Measurements from ENCODE around the gene VAV3. TPM values are rescaled to one million over a fixed set of nuclear protein-coding genes. Genes with fewer than 3 reads are reported as not detected.

The VAV3 gene
- total RNA-seq, 1 experiment from 2014 or later = not detected

DNA sequence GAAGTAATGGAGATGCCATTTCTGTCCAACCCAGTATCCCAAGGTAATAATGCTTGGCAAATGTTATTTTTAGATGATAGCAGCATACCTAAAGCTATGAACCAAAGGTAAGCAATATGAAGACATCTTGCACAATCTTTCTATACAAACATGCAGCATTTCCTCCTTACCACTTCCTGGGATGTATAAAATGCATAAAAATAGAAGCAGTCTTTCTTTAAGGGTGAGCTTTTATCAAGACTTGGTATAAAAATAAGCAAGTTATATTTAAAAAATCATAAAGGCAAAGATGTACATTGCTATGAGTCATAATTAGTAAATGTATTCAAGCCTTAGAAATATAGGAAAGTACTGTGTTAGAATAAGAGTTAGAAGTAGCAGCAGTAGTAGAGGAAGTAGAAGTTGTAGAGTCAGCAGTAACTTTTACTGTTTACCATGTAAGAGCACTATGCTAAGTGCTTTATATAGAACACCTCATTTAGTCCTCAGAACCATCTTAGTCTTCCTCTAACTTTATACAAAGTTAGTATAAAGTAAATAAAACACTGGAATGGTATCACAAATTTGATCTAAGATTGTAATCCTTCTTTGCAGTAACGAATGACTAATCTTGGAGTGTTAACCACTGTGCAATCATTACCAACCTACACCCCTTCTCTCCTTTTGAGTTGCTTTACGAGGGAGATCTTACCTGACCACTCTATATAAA is 371.3 kb downstream of the VAV3 start:
- POLR2A ChIA-PET = no interaction called here

DNA sequence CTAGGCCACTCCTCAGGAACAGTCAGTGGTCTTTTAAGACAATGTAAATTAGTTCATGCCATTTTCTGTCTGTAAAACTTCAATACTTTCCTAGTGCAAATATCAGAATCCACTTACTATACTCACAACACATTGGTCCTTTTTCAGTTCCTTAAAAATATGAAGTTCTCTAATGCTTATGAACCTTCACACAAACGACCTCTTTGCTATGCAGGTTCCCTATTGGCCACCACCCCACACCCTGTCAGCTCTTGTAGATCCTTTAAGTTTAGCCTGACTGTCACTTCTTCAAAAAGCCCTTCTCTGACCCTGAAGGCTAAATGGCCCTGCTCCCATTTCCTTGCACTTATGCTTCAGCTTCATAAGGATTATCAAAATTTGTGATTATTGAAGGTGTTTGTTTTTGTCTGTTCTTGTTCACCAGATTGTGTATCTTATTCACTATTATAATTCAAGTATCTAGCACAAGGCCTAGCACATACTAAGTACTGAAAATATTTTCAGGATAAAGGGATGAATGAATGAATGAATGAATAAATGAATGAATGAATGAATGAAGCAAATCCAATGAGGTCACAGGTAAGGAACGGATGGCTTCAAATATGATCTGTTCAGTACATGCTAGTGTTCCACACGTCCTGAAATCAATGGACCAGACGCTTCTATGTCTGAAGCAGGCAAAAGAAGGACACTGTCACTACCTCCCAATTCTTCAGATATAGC is 373.9 kb downstream of the VAV3 start:
- DNase-seq (ENCODE audit: low read depth, low spot score) (no peak), ATAC-seq (no peak)
- BruUV-seq (replicated peaks) = no TSS peak
- no peak overlapping the region for H3K4me2 ChIP-seq (ENCODE audit: low read length)
- intact Hi-C loops (cut with micrococcal nuclease) = no loop called here
- ChIA-PET RAD21 (ENCODE audit: low non-redundant PET in 1 of 2, low total read pairs in 2 of 2, uncharacterized antibody in 2 of 2, unreplicated experiment in 2 of 2) (no interaction called here), POLR2A (no interaction called here), CTCF (no interaction called here)
- H3K9ac ChIP-seq (ENCODE audit: low read length) = no peak overlapping the region
- no peaks in the 10 kb centered on the region for H4K20me1 ChIP-seq (ENCODE audit: insufficient read depth)
- no peaks in the 10 kb centered on the region for H3K9me2 ChIP-seq (ENCODE audit: insufficient read depth)
- H3K79me2 ChIP-seq (ENCODE audit: insufficient read depth, low read length) = no peaks in the 10 kb centered on the region
- no peaks in the 10 kb centered on the region for H3K36me3 ChIP-seq (ENCODE audit: control insufficient read depth in 1 of 2, insufficient read depth in 2 of 2, low read length in 2 of 2)
- H3K27me3 ChIP-seq (ENCODE audit: insufficient read depth, low read length) = no peaks in the 10 kb centered on the region
- no peaks in the 10 kb centered on the region for H3K4me1 ChIP-seq (ENCODE audit: control insufficient read depth in 1 of 2, insufficient read depth in 2 of 2, low read length in 2 of 2)
- no peak overlapping the region for H3K27ac ChIP-seq (ENCODE audit: low read depth, low read length)
- H3K9me3 ChIP-seq (ENCODE audit: control insufficient read depth in 1 of 2, insufficient read depth in 1 of 2, low read depth in 1 of 2, low read length in 2 of 2) = peaks cover 0 to 23% of the 10 kb centered on the region in 2 experiments; a peak in 1 of 4 replicates
- H3K4me3 ChIP-seq (replicated peaks in 1 of 2; ENCODE audit: low read depth in 1 of 2, low read length in 2 of 2) = no peak overlapping the region
- no peak overlapping the region for H2AFZ ChIP-seq (ENCODE audit: low read depth, low read length, poor library complexity, severe bottlenecking)
- TF ChIP-seq, protein P1, sequence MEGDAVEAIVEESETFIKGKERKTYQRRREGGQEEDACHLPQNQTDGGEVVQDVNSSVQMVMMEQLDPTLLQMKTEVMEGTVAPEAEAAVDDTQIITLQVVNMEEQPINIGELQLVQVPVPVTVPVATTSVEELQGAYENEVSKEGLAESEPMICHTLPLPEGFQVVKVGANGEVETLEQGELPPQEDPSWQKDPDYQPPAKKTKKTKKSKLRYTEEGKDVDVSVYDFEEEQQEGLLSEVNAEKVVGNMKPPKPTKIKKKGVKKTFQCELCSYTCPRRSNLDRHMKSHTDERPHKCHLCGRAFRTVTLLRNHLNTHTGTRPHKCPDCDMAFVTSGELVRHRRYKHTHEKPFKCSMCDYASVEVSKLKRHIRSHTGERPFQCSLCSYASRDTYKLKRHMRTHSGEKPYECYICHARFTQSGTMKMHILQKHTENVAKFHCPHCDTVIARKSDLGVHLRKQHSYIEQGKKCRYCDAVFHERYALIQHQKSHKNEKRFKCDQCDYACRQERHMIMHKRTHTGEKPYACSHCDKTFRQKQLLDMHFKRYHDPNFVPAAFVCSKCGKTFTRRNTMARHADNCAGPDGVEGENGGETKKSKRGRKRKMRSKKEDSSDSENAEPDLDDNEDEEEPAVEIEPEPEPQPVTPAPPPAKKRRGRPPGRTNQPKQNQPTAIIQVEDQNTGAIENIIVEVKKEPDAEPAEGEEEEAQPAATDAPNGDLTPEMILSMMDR (IDR thresholded peaks at IDR 0.05 in 2 of 3, conservative IDR thresholded peaks at IDR 0.05 in 1 of 3; ENCODE audit: borderline replicate concordance in 1 of 3, insufficient read depth in 1 of 3, low read depth in 2 of 3, low read length in 2 of 3) = no peak
- TF ChIP-seq EZH2 (IDR thresholded peaks at IDR 0.05) (no peak), ELF1 (IDR thresholded peaks at IDR 0.05; ENCODE audit: borderline replicate concordance, low read depth) (no peak), SP1 (IDR thresholded peaks at IDR 0.05; ENCODE audit: low read depth) (no peak), YY1 (IDR thresholded peaks at IDR 0.05; ENCODE audit: extremely low read depth, insufficient replicate concordance, low read depth, low read length) (no peak), CBX3 (IDR thresholded peaks at IDR 0.05; ENCODE audit: low read depth) (no peak), EGR1 (IDR thresholded peaks at IDR 0.05; ENCODE audit: low read depth) (no peak), POLR2AphosphoS5 (IDR thresholded peaks at IDR 0.05; ENCODE audit: low read depth, low read length) (no peak), TCF7L2 (IDR thresholded peaks at IDR 0.05; ENCODE audit: borderline replicate concordance, extremely low read depth, insufficient read depth, insufficient read length) (no peak), ZFX (IDR thresholded peaks at IDR 0.05) (no peak), CEBPB (IDR thresholded peaks at IDR 0.05; ENCODE audit: low read depth) (no peak)
- TF ChIP-seq, protein P2, sequence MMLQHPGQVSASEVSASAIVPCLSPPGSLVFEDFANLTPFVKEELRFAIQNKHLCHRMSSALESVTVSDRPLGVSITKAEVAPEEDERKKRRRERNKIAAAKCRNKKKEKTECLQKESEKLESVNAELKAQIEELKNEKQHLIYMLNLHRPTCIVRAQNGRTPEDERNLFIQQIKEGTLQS (IDR thresholded peaks at IDR 0.05) = no peak
- TF ChIP-seq, protein P3, sequence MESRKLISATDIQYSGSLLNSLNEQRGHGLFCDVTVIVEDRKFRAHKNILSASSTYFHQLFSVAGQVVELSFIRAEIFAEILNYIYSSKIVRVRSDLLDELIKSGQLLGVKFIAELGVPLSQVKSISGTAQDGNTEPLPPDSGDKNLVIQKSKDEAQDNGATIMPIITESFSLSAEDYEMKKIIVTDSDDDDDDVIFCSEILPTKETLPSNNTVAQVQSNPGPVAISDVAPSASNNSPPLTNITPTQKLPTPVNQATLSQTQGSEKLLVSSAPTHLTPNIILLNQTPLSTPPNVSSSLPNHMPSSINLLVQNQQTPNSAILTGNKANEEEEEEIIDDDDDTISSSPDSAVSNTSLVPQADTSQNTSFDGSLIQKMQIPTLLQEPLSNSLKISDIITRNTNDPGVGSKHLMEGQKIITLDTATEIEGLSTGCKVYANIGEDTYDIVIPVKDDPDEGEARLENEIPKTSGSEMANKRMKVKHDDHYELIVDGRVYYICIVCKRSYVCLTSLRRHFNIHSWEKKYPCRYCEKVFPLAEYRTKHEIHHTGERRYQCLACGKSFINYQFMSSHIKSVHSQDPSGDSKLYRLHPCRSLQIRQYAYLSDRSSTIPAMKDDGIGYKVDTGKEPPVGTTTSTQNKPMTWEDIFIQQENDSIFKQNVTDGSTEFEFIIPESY (IDR thresholded peaks at IDR 0.05; ENCODE audit: extremely low read depth, insufficient replicate concordance, low read length) = no peak
- TF ChIP-seq, protein P4, sequence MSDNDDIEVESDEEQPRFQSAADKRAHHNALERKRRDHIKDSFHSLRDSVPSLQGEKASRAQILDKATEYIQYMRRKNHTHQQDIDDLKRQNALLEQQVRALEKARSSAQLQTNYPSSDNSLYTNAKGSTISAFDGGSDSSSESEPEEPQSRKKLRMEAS (IDR thresholded peaks at IDR 0.05) = no peak

More for the DNA sequence above, 371.3 kb downstream of the VAV3 start:
- ATAC-seq (no peak), DNase-seq (ENCODE audit: low read depth, low spot score) (no peak)
- no peaks in the 10 kb centered on the region for H3K4me1 ChIP-seq (ENCODE audit: control insufficient read depth in 1 of 2, insufficient read depth in 2 of 2, low read length in 2 of 2)
- H3K9ac ChIP-seq (ENCODE audit: low read length) = no peak overlapping the region
- H3K79me2 ChIP-seq (ENCODE audit: insufficient read depth, low read length) = no peaks in the 10 kb centered on the region
- no peaks in the 10 kb centered on the region for H3K27me3 ChIP-seq (ENCODE audit: insufficient read depth, low read length)
- peaks cover 0 to 17% of the 10 kb centered on the region in 2 experiments; a peak in 1 of 4 replicates for H3K9me3 ChIP-seq (ENCODE audit: control insufficient read depth in 1 of 2, insufficient read depth in 1 of 2, low read depth in 1 of 2, low read length in 2 of 2)
- no peak for TF ChIP-seq CEBPB (IDR thresholded peaks at IDR 0.05; ENCODE audit: low read depth)
- H3K27ac ChIP-seq (ENCODE audit: low read depth, low read length) = no peak overlapping the region
- no TSS peak for BruUV-seq (replicated peaks)
- no peaks in the 10 kb centered on the region for H3K9me2 ChIP-seq (ENCODE audit: insufficient read depth)
- no peaks in the 10 kb centered on the region for H3K36me3 ChIP-seq (ENCODE audit: control insufficient read depth in 1 of 2, insufficient read depth in 2 of 2, low read length in 2 of 2)
- ChIA-PET CTCF (no interaction called here), RAD21 (ENCODE audit: low non-redundant PET in 1 of 2, low total read pairs in 2 of 2, uncharacterized antibody in 2 of 2, unreplicated experiment in 2 of 2) (no interaction called here)
- H4K20me1 ChIP-seq (ENCODE audit: insufficient read depth) = no peaks in the 10 kb centered on the region
- H2AFZ ChIP-seq (ENCODE audit: low read depth, low read length, poor library complexity, severe bottlenecking) = no peak overlapping the region
- H3K4me2 ChIP-seq (ENCODE audit: low read length) = no peak overlapping the region
- intact Hi-C loops (cut with micrococcal nuclease) = no loop called here
- no peak overlapping the region for H3K4me3 ChIP-seq (replicated peaks in 1 of 2; ENCODE audit: low read depth in 1 of 2, low read length in 2 of 2)
